Fibroblast of lung (primary cell): ENCODE measurements around the gene AGAP1. TPM values are rescaled to one million over a fixed set of nuclear protein-coding genes. Genes with fewer than 3 reads are reported as not detected.

ENCODE experiments used
- DNase-seq, 2 donors: peaks; one replicate each; pipeline versions ENCODE4 v3.0.0 to v3.0.0-alpha.2; 2010; ENCODE audit warnings: low read depth in 2 of 2
- H2AFZ ChIP-seq: 2 replicates; pipeline ENCODE4 v1.5.1; 2012; ENCODE audit warnings: low read length, control low read depth, inconsistent platforms
- H3K27ac ChIP-seq: 2 replicates; pipeline ENCODE4 v1.5.1; 2011; ENCODE audit warnings: low read length, control low read depth; ENCODE audit not compliant: insufficient read depth
- H3K27me3 ChIP-seq: 2 replicates; pipeline ENCODE4 v1.5.1; 2011; ENCODE audit warnings: mild to moderate bottlenecking, low read length; ENCODE audit not compliant: control insufficient read depth, insufficient read depth
- H3K36me3 ChIP-seq: 2 replicates; pipeline ENCODE4 v1.5.1; 2011; ENCODE audit warnings: low read length; ENCODE audit not compliant: control insufficient read depth, insufficient read depth
- H3K4me1 ChIP-seq: 2 replicates; pipeline ENCODE4 v1.5.1; 2011; ENCODE audit warnings: low read length; ENCODE audit not compliant: control insufficient read depth, insufficient read depth; ENCODE audit errors: extremely low read depth
- H3K4me2 ChIP-seq: 2 replicates; pipeline ENCODE4 v1.5.1; 2011; ENCODE audit warnings: low read length, control low read depth; ENCODE audit not compliant: insufficient read depth; ENCODE audit errors: extremely low read depth
- H3K4me3 ChIP-seq, 4 experiments: fragments of 200-600 bp in 1 of 4; sonication (generic) in 1 of 4; replicated peaks in 1 of 4; 2 replicates each; pipeline ENCODE4 v1.5.1; 2011 to 2016; ENCODE audit warnings: low read length in 4 of 4, low read depth in 3 of 4, mild to moderate bottlenecking in 3 of 4, control low read depth in 2 of 4, inconsistent platforms in 1 of 4, mixed read lengths in 1 of 4; ENCODE audit not compliant: insufficient read depth in 1 of 4; ENCODE audit errors: control extremely low read depth in 1 of 4
- H3K79me2 ChIP-seq: 2 replicates; pipeline ENCODE4 v1.5.1; 2012; ENCODE audit warnings: mild to moderate bottlenecking, low read length, inconsistent platforms; ENCODE audit not compliant: control insufficient read depth, insufficient read depth
- H3K9ac ChIP-seq: 2 replicates; pipeline ENCODE4 v1.5.1; 2011; ENCODE audit warnings: mild to moderate bottlenecking, low read length, control low read depth; ENCODE audit not compliant: insufficient read depth
- H3K9me3 ChIP-seq: 2 replicates; pipeline ENCODE4 v1.5.1; 2012; ENCODE audit warnings: low read depth, low read length; ENCODE audit not compliant: control insufficient read depth, insufficient read depth
- H4K20me1 ChIP-seq: 2 replicates; pipeline ENCODE4 v1.5.1; 2011; ENCODE audit warnings: low read length; ENCODE audit not compliant: control insufficient read depth, insufficient read depth; ENCODE audit errors: extremely low read depth
- CTCF ChIP-seq, 2 donors: IDR thresholded peaks in 1 of 2; conservative IDR thresholded peaks in 1 of 2; 1 replicate in 1 of 2; 2 replicates in 1 of 2; pipeline ENCODE4 v1.5.1; 2011 to 2012; ENCODE audit warnings: low read length in 2 of 2, control low read depth in 1 of 2, inconsistent platforms in 1 of 2, low read depth in 1 of 2, mild to moderate bottlenecking in 1 of 2
- EZH2 ChIP-seq: IDR thresholded peaks from 2 replicates; pipeline ENCODE4 v1.5.1; 2012; ENCODE audit warnings: low read length, control low read depth, mild to moderate bottlenecking; ENCODE audit errors: missing control alignments
- polyA plus RNA-seq, 2 donors: library from polyadenylated mRNA; depleted of rRNA in 1 of 2; stranded (reverse) in 1 of 2; unstranded in 1 of 2; fragments of >200 nt; gene quantifications; 2 replicates each; pipeline ENCODE4 v1.2.1, GENCODE V29; 2011 to 2012; ENCODE audit warnings: missing spikeins in 1 of 2
- total RNA-seq: library from RNA; depleted of rRNA; stranded (reverse); fragments of >200 nt; gene quantifications from 2 replicates; pipeline ENCODE4 v1.2.1, GENCODE V29; 2014

Gene AGAP1
- total and polyA plus RNA-seq, 2 donors (not counting 1 experiment from before 2014, with no cell fraction given): 10.6 to 14.0 TPM

GRCh38 chr2:235618039-235618438 lies 124.2 kb downstream of the AGAP1 start:
- H3K4me2 ChIP-seq: peak overlapping the region; percentile 61
- peaks cover 18% of the 10 kb centered on the region for H3K4me1 ChIP-seq
- no peak overlapping the region for H2AFZ ChIP-seq
- DNase-seq: peak; percentile 66 to 92
- no peak overlapping the region for H3K4me3 ChIP-seq
- peaks cover 5% of the 10 kb centered on the region for H3K79me2 ChIP-seq
- no peaks in the 10 kb centered on the region for H3K27me3 ChIP-seq
- no peak for TF ChIP-seq EZH2
- TF ChIP-seq CTCF (conservative IDR thresholded peaks at IDR 0.05 in 1 of 2, IDR thresholded peaks at IDR 0.05 in 1 of 2; ENCODE audit: low read depth in 1 of 2, low read length in 2 of 2): no peak
- H3K9me3 ChIP-seq: no peaks in the 10 kb centered on the region
- H3K9ac ChIP-seq: no peak overlapping the region
- no peaks in the 10 kb centered on the region for H4K20me1 ChIP-seq
- peak overlapping the region; percentile 48 for H3K27ac ChIP-seq
- H3K36me3 ChIP-seq: no peaks in the 10 kb centered on the region

- Histone ChIP-seq H3K36me3 (no peaks in the 10 kb centered on the region), H3K27me3 (no peaks in the 10 kb centered on the region), H3K9me3 (no peaks in the 10 kb centered on the region), H3K4me3 (no peak overlapping the region), H4K20me1 (no peaks in the 10 kb centered on the region), H3K79me2 (peaks cover 2% of the 10 kb centered on the region), H3K9ac (no peak overlapping the region), H3K4me2 (no peak overlapping the region), H2AFZ (no peak overlapping the region), H3K4me1 (peaks cover 11% of the 10 kb centered on the region), H3K27ac (no peak overlapping the region)
- no peak for DNase-seq
- TF ChIP-seq CTCF (conservative IDR thresholded peaks at IDR 0.05 in 1 of 2, IDR thresholded peaks at IDR 0.05 in 1 of 2; ENCODE audit: low read depth in 1 of 2, low read length in 2 of 2) (no peak), EZH2 (no peak)
These were observed 125.7 kb downstream of the AGAP1 start for GRCh38 chr2:235619544-235619943.

GRCh38 chr2:235621736-235622135 lies 127.9 kb downstream of the AGAP1 start:
- H4K20me1 ChIP-seq: no peaks in the 10 kb centered on the region

More at GRCh38 chr2:235621736-235622135, 127.9 kb downstream of the AGAP1 start:
- peak in 1 of 2 donors; percentile 73 for DNase-seq
- Histone ChIP-seq H3K27ac (no peak overlapping the region), H3K9ac (no peak overlapping the region), H3K36me3 (no peaks in the 10 kb centered on the region), H3K9me3 (no peaks in the 10 kb centered on the region), H3K27me3 (no peaks in the 10 kb centered on the region), H3K4me1 (peaks cover 4% of the 10 kb centered on the region), H3K79me2 (peaks cover 5% of the 10 kb centered on the region), H2AFZ (no peak overlapping the region), H3K4me2 (no peak overlapping the region), H3K4me3 (no peak overlapping the region)
- TF ChIP-seq EZH2: no peak
- no peak for TF ChIP-seq CTCF (conservative IDR thresholded peaks at IDR 0.05 in 1 of 2, IDR thresholded peaks at IDR 0.05 in 1 of 2; ENCODE audit: low read depth in 1 of 2, low read length in 2 of 2)
